Measurements from ENCODE around the gene CMTM7.
"Not testable (repeated sequence)": the region's sequence is repeated elsewhere in the genome, so short reads cannot be mapped to it uniquely, and the experiment has no call there.

The CMTM7 gene

DNA sequence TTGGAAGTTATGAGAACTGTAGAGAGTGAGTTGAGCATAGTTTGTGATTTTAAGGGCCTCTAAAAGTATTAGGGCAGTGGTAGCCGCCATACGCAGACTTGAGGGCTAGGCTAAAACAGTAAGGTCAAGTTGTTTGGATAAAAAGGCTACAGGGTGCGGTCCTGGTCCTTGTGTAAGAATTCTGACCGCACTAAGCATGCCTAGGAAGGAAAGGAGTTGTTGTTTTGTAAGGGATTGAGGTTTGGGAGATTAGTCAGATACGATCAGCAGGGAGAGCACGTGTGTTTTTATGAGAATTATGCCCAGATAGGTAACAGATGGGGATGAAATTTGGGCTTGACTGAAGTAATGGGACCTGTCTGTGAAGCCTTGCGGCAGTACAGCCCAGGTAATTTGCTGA lies 71.8 kb downstream of the CMTM7 start:
- POLR2A ChIA-PET; H3K27ac ChIP-seq (ENCODE audit: insufficient read depth in 1 of 2, low read depth in 1 of 2, low read length in 2 of 2, poor library complexity in 1 of 2, severe bottlenecking in 2 of 2); H3K27me3 ChIP-seq (replicated peaks in 2 of 5; ENCODE audit: control insufficient read depth in 4 of 5, insufficient read depth in 5 of 5, low read length in 4 of 5); H3K36me3 ChIP-seq (ENCODE audit: control insufficient read depth in 4 of 4, insufficient read depth in 4 of 4, low read length in 3 of 4); H3K4me3 ChIP-seq (ENCODE audit: control insufficient read depth in 1 of 7, extremely low read depth in 1 of 7, insufficient read depth in 4 of 7, low read depth in 2 of 7, low read length in 6 of 7); H3K9me3 ChIP-seq (ENCODE audit: control extremely low read depth in 1 of 5, control insufficient read depth in 4 of 5, insufficient read depth in 2 of 5, low read depth in 1 of 5, low read length in 4 of 5); DNase-seq: not testable (repeated sequence)
- CTCF ChIA-PET: interaction anchor here (0.9 to 1.0 kb wide), 2 partner anchors 11 to 71 kb away, joined by 3 to 4 read pairs; partner anchors contain the start of gene CMTM7
- H3K4me1 ChIP-seq (ENCODE audit: control extremely low read depth in 1 of 4, control insufficient read depth in 4 of 4, insufficient read depth in 4 of 4, low read length in 3 of 4): peaks cover 0 to 50% (median 34%) of the 10 kb centered on the region in 4 experiments
- WGBS (ENCODE audit: insufficient coverage): 86% methylated on average over 7 of the region's 7 CpGs

DNA sequence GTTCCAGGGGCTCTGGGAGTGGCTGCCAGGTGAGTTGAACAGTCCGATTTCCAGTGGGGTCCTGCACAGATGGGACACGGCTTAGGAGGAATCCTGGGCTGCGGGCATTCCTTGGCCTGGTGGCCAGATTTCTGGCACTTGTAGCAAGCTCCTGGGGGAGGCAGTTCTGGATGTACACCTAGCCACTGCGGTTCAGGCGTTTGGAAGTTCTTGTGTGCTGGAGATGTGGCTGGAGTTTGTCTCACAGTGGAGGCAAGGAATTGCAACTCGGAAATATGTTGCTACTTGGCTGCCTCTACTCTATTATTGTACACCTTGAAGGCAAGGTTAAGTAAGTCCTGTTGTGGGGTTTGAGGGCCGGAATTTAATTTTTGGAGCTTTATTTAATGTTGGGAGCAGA lies 73.1 kb downstream of the CMTM7 start:
- H3K9me3 ChIP-seq (ENCODE audit: control extremely low read depth in 1 of 5, control insufficient read depth in 4 of 5, insufficient read depth in 2 of 5, low read depth in 1 of 5, low read length in 4 of 5); H3K27ac ChIP-seq (ENCODE audit: insufficient read depth in 1 of 2, low read depth in 1 of 2, low read length in 2 of 2, poor library complexity in 1 of 2, severe bottlenecking in 2 of 2); H3K4me3 ChIP-seq (ENCODE audit: control insufficient read depth in 1 of 7, extremely low read depth in 1 of 7, insufficient read depth in 4 of 7, low read depth in 2 of 7, low read length in 6 of 7); DNase-seq; H3K27me3 ChIP-seq (replicated peaks in 2 of 5; ENCODE audit: control insufficient read depth in 4 of 5, insufficient read depth in 5 of 5, low read length in 4 of 5): not testable (repeated sequence)
- ChIA-PET POLR2A (interaction anchor here (0.8 kb wide), 1 partner anchor 39 kb away, joined by 3 read pairs; no protein-coding TSS in a partner anchor), CTCF (interaction anchor here (0.6 to 1.7 kb wide), 4 partner anchors 25 to 90 kb away, joined by 3 to 7 read pairs (median 4); no protein-coding TSS in a partner anchor)
- WGBS (ENCODE audit: insufficient coverage): 100% methylated on average over 4 of the region's 7 CpGs
- peaks cover 0 to 15% (median 7%) of the 10 kb centered on the region in 4 experiments for H3K36me3 ChIP-seq (ENCODE audit: control insufficient read depth in 4 of 4, insufficient read depth in 4 of 4, low read length in 3 of 4)
- H3K4me1 ChIP-seq (ENCODE audit: control extremely low read depth in 1 of 4, control insufficient read depth in 4 of 4, insufficient read depth in 4 of 4, low read length in 3 of 4): peaks cover 0 to 48% (median 33%) of the 10 kb centered on the region in 4 experiments

DNA sequence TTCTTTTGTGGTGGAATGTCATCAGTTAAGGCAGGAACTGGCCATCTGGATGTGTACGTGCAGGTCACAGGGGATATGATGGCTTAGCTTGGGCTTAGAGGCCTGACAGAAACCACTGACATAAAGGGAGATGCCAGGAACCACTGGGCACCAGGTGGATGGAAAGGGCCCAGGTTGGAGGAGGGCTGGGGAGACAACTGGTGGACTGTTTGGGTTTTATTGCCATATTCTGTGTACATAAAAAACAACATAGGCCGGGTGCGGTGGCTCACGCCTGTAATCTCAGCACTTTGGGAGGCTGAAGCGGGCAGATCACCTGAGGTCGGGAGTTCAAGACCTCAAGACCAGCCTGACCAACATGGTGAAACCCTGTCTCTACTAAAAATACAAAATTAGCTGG lies 75.2 kb downstream of the CMTM7 start:
- Histone ChIP-seq H3K36me3 (ENCODE audit: control insufficient read depth in 4 of 4, insufficient read depth in 4 of 4, low read length in 3 of 4) (peaks cover 0 to 28% (median 11%) of the 10 kb centered on the region in 4 experiments), H3K4me1 (ENCODE audit: control extremely low read depth in 1 of 4, control insufficient read depth in 4 of 4, insufficient read depth in 4 of 4, low read length in 3 of 4) (peaks cover 0 to 31% (median 23%) of the 10 kb centered on the region in 4 experiments)
- CTCF ChIA-PET: interaction anchor here (1.4 to 5.7 kb wide), 15 partner anchors 7 to 95 kb away, joined by 4 to 116 read pairs (median 13); partner anchors contain the start of gene CMTM7
- H3K27ac ChIP-seq (ENCODE audit: insufficient read depth in 1 of 2, low read depth in 1 of 2, low read length in 2 of 2, poor library complexity in 1 of 2, severe bottlenecking in 2 of 2); H3K9me3 ChIP-seq (ENCODE audit: control extremely low read depth in 1 of 5, control insufficient read depth in 4 of 5, insufficient read depth in 2 of 5, low read depth in 1 of 5, low read length in 4 of 5); H3K27me3 ChIP-seq (replicated peaks in 2 of 5; ENCODE audit: control insufficient read depth in 4 of 5, insufficient read depth in 5 of 5, low read length in 4 of 5); H3K4me3 ChIP-seq (ENCODE audit: control insufficient read depth in 1 of 7, extremely low read depth in 1 of 7, insufficient read depth in 4 of 7, low read depth in 2 of 7, low read length in 6 of 7); POLR2A ChIA-PET; DNase-seq: not testable (repeated sequence)
- WGBS (ENCODE audit: insufficient coverage): 98% methylated on average over 5 of the region's 6 CpGs

DNA sequence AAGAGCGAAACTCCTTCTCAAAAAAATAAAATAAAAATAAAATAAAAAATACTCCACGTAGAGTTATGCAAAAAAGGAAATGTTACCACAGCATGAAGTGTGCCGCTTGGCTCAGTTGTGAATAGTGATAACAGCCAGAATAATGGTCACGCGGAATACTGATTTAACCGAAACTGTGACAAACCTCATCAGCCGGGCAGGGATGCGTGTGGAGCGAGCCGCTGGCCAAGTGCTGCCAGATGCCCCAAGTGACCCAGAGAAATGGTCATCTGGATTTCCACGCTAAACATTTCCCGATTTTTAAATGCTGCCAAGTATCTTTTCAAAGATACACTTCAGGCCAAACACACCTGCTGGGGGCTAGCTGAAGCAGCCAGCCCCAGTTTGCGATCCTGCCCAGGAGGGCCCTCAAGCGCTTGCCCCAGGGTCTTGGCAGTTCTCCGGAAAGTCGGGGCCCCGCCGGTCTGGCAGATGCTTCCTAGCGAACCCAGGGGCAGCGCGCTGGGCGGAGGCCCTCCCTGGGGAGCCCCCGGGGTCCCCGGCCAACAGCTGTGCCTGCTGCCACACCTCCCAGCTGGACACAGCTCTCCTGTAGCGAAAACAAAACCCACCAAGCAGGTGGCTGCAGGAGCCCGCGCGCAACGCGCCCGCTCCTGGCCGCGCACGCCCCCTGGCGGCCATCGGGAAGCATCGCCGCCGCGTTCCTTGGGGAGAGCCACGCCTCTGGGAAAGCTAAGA lies 75.8 kb downstream of the CMTM7 start:
- DNase-seq: peak; percentile 66 to 82 (median 78)
- 15% methylated on average over 38 of the region's 41 CpGs for WGBS (ENCODE audit: insufficient coverage)

DNA sequence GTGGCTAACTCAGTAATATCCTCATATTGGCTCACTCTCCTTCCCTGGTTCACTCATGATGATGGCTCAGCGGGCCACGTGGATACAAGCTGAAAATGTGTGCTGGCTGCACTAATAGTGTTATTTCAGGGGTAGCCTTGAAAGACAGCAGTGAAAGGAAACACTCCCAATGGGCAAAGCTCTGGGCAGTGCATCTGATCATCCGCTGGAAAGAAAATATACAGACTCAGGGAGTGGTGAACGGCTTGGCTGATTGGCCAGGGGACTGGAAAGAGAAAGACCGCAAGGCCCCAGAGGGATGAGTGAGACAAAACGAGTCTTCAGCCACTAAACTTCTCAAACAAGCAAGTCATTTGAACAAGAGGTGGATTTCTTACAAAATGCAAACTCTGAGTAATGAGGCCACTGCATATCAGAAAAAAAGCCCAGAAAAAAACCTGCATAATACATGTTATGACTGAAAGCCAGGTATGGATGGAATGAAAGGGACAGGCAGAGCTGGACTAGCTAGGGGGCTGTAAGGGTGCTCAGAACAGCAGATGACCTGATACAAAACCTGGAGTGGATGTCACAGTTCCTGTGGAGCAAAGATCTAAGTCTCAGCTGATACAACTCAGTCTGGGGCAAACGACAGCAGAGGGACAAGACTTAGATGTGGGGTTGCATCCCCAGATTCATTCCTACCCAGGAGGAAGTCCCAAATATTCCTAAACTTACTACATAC lies 77.7 kb downstream of the CMTM7 start:
- H3K4me3 ChIP-seq (ENCODE audit: control insufficient read depth in 1 of 7, extremely low read depth in 1 of 7, insufficient read depth in 4 of 7, low read depth in 2 of 7, low read length in 6 of 7): no peak overlapping the region
- no peak overlapping the region for H3K27ac ChIP-seq (ENCODE audit: insufficient read depth in 1 of 2, low read depth in 1 of 2, low read length in 2 of 2, poor library complexity in 1 of 2, severe bottlenecking in 2 of 2)
- H3K36me3 ChIP-seq (ENCODE audit: control insufficient read depth in 4 of 4, insufficient read depth in 4 of 4, low read length in 3 of 4): peaks cover 0 to 36% (median 13%) of the 10 kb centered on the region in 4 experiments
- ChIA-PET POLR2A (no interaction called here), CTCF (interaction anchor here (1.0 to 5.7 kb wide), 18 partner anchors 9 to 173 kb away, joined by 3 to 116 read pairs (median 10); partner anchors contain the start of gene CMTM7)
- no peaks in the 10 kb centered on the region for H3K27me3 ChIP-seq (replicated peaks in 2 of 5; ENCODE audit: control insufficient read depth in 4 of 5, insufficient read depth in 5 of 5, low read length in 4 of 5)
- no peak for DNase-seq
- peaks cover 0 to 34% (median 20%) of the 10 kb centered on the region in 4 experiments for H3K4me1 ChIP-seq (ENCODE audit: control extremely low read depth in 1 of 4, control insufficient read depth in 4 of 4, insufficient read depth in 4 of 4, low read length in 3 of 4)
- WGBS (ENCODE audit: insufficient coverage): 100% methylated on average over 1 of the region's 7 CpGs
- H3K9me3 ChIP-seq (ENCODE audit: control extremely low read depth in 1 of 5, control insufficient read depth in 4 of 5, insufficient read depth in 2 of 5, low read depth in 1 of 5, low read length in 4 of 5): no peaks in the 10 kb centered on the region

More for the DNA sequence above, 75.8 kb downstream of the CMTM7 start:
- ChIA-PET CTCF (interaction anchor here (0.7 to 5.7 kb wide), 34 partner anchors 8 to 290 kb away, joined by 3 to 116 read pairs (median 6); partner anchors contain the start of gene CMTM7), POLR2A (interaction anchor here (0.9 kb wide), 2 partner anchors 47 to 96 kb away, joined by 3 read pairs; no protein-coding TSS in a partner anchor)
- H3K36me3 ChIP-seq (ENCODE audit: control insufficient read depth in 4 of 4, insufficient read depth in 4 of 4, low read length in 3 of 4): peaks cover 0 to 30% (median 11%) of the 10 kb centered on the region in 4 experiments
- H3K27ac ChIP-seq (ENCODE audit: insufficient read depth in 1 of 2, low read depth in 1 of 2, low read length in 2 of 2, poor library complexity in 1 of 2, severe bottlenecking in 2 of 2): no peak overlapping the region
- H3K27me3 ChIP-seq (replicated peaks in 2 of 5; ENCODE audit: control insufficient read depth in 4 of 5, insufficient read depth in 5 of 5, low read length in 4 of 5): no peaks in the 10 kb centered on the region
- H3K4me1 ChIP-seq (ENCODE audit: control extremely low read depth in 1 of 4, control insufficient read depth in 4 of 4, insufficient read depth in 4 of 4, low read length in 3 of 4): peaks cover 0 to 28% (median 21%) of the 10 kb centered on the region in 4 experiments
- no peaks in the 10 kb centered on the region for H3K9me3 ChIP-seq (ENCODE audit: control extremely low read depth in 1 of 5, control insufficient read depth in 4 of 5, insufficient read depth in 2 of 5, low read depth in 1 of 5, low read length in 4 of 5)
- H3K4me3 ChIP-seq (ENCODE audit: control insufficient read depth in 1 of 7, extremely low read depth in 1 of 7, insufficient read depth in 4 of 7, low read depth in 2 of 7, low read length in 6 of 7): peak overlapping the region in 4 of 7 experiments; percentile 25 to 65 (median 62)

DNA sequence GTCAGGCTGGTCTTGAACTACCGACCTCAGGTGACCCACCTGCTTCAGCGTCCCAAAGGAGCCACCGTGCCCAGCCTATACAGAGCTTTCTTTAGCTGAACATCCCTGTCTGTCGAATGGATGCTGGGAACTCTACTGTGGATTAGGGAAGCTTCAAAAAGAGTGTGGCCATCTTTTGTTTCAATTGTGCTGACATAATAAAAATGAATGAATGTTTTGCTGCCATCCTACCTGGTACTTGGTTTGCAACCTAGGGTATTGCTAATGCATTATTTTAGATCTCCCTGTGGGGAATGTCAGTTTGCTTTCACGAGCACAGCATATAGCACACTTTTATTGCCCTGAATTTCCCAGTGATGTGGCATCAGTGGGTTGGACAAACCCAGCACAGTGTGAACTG lies 78.7 kb downstream of the CMTM7 start:
- H3K4me1 ChIP-seq (ENCODE audit: control extremely low read depth in 1 of 4, control insufficient read depth in 4 of 4, insufficient read depth in 4 of 4, low read length in 3 of 4): peaks cover 0 to 34% (median 20%) of the 10 kb centered on the region in 4 experiments
- WGBS (ENCODE audit: insufficient coverage): 97% methylated on average over 5 of the region's 5 CpGs

More for the DNA sequence above, 78.7 kb downstream of the CMTM7 start:
- Histone ChIP-seq H3K4me3 (ENCODE audit: control insufficient read depth in 1 of 7, extremely low read depth in 1 of 7, insufficient read depth in 4 of 7, low read depth in 2 of 7, low read length in 6 of 7) (no peak overlapping the region), H3K27me3 (replicated peaks in 2 of 5; ENCODE audit: control insufficient read depth in 4 of 5, insufficient read depth in 5 of 5, low read length in 4 of 5) (no peaks in the 10 kb centered on the region), H3K27ac (ENCODE audit: insufficient read depth in 1 of 2, low read depth in 1 of 2, low read length in 2 of 2, poor library complexity in 1 of 2, severe bottlenecking in 2 of 2) (no peak overlapping the region), H3K9me3 (ENCODE audit: control extremely low read depth in 1 of 5, control insufficient read depth in 4 of 5, insufficient read depth in 2 of 5, low read depth in 1 of 5, low read length in 4 of 5) (no peaks in the 10 kb centered on the region), H3K36me3 (ENCODE audit: control insufficient read depth in 4 of 4, insufficient read depth in 4 of 4, low read length in 3 of 4) (peaks cover 0 to 38% (median 13%) of the 10 kb centered on the region in 4 experiments)
- DNase-seq: no peak
- POLR2A ChIA-PET: no interaction called here
- CTCF ChIA-PET: interaction anchor here (1.0 to 5.7 kb wide), 12 partner anchors 11 to 294 kb away, joined by 3 to 116 read pairs (median 10); no protein-coding TSS in a partner anchor

Measured in common myeloid progenitor, CD34-positive (primary cell).